OCI-LY3 (cell line): ENCODE results near the gene NAB1.

Experiments used
- H2AFZ ChIP-seq: fragments of 200-600, 300-600 bp; shearing (Covaris generic); 2 replicates; pipeline ENCODE4 v1.6.0; 2014; ENCODE audit warnings: antibody characterized with exemption, low read depth, low read length
- H3K27ac ChIP-seq: fragments of 200-600, 300-600 bp; sonication (generic); 2 replicates; pipeline ENCODE4 v1.5.1; 2014; ENCODE audit warnings: mild to moderate bottlenecking, low read length, moderate library complexity, mixed read lengths
- H3K27me3 ChIP-seq: fragments of 200-600, 300-600 bp; sonication (generic); 2 replicates; pipeline ENCODE4 v1.6.1; 2014; ENCODE audit warnings: low read depth, low read length, mixed read lengths
- H3K36me3 ChIP-seq: fragments of 200-600, 300-600 bp; sonication (generic); replicated peaks from 2 replicates; pipeline ENCODE3; 2014; ENCODE audit warnings: low read depth, low read length, mixed read lengths
- H3K4me1 ChIP-seq: fragments of 300-600, 200-600 bp; sonication (generic); 2 replicates; pipeline ENCODE4 v1.6.1; 2014; ENCODE audit warnings: low read length, mixed read lengths
- H3K4me2 ChIP-seq: fragments of 200-600, 300-600 bp; sonication (generic); 2 replicates; pipeline ENCODE4 v1.6.1; 2014; ENCODE audit warnings: low read length, mixed read lengths
- H3K4me3 ChIP-seq: fragments of 300-600, 200-600 bp; sonication (generic); 2 replicates; pipeline ENCODE4 v1.5.1; 2014; ENCODE audit warnings: antibody characterized with exemption, mild to moderate bottlenecking, low read length, moderate library complexity
- H3K79me2 ChIP-seq: fragments of 300-600, 200-600 bp; shearing (Covaris generic); 2 replicates; pipeline ENCODE4 v1.6.1; 2014; ENCODE audit warnings: mild to moderate bottlenecking, low read length, mixed read lengths
- H3K9ac ChIP-seq: fragments of 300-600, 200-600 bp; shearing (Covaris generic); 2 replicates; pipeline ENCODE4 v1.6.0; 2014; ENCODE audit warnings: mild to moderate bottlenecking, low read length, moderate library complexity
- H3K9me3 ChIP-seq: fragments of 200-600, 300-600 bp; shearing (Covaris generic); 2 replicates; pipeline ENCODE4 v1.6.1; 2014; ENCODE audit warnings: low read length, mixed read lengths; ENCODE audit not compliant: insufficient read depth
- H4K20me1 ChIP-seq: fragments of 200-600, 300-600 bp; sonication (generic); 2 replicates; pipeline ENCODE4 v1.6.1; 2016; ENCODE audit warnings: low read length, mixed read lengths; ENCODE audit not compliant: insufficient read depth
- CTCF ChIP-seq: fragments of 200-600, 300-600 bp; sonication (generic); IDR thresholded peaks from 2 replicates; pipeline ENCODE4 v1.5.1; 2014; ENCODE audit warnings: antibody characterized with exemption, low read length, low read depth
- EZH2phosphoT487 ChIP-seq: fragments of 200-600 bp; shearing (Covaris generic); IDR thresholded peaks from 2 replicates; pipeline ENCODE4 v1.6.1; 2018; ENCODE audit warnings: antibody characterized with exemption, mixed run types, low read depth

NAB1 gene

GRCh38 chr2:190697421-190697820 is 48.5 kb downstream of the NAB1 start:
- no peaks in the 10 kb centered on the region for H4K20me1 ChIP-seq
- H2AFZ ChIP-seq: no peak overlapping the region
- H3K36me3 ChIP-seq: peaks cover 10% of the 10 kb centered on the region
- no peak overlapping the region for H3K27ac ChIP-seq
- no peaks in the 10 kb centered on the region for H3K9me3 ChIP-seq
- no peak overlapping the region for H3K4me2 ChIP-seq
- H3K4me3 ChIP-seq: no peak overlapping the region
- H3K79me2 ChIP-seq: no peaks in the 10 kb centered on the region
- TF ChIP-seq EZH2phosphoT487 (no peak), CTCF (no peak)
- no peak overlapping the region for H3K9ac ChIP-seq
- H3K27me3 ChIP-seq: no peaks in the 10 kb centered on the region
- peaks cover 29% of the 10 kb centered on the region for H3K4me1 ChIP-seq

- Histone ChIP-seq H3K79me2 (no peaks in the 10 kb centered on the region), H3K27ac (no peak overlapping the region), H4K20me1 (no peaks in the 10 kb centered on the region), H3K36me3 (peaks cover 2% of the 10 kb centered on the region), H3K4me2 (no peak overlapping the region), H3K4me3 (no peak overlapping the region), H3K9ac (no peak overlapping the region), H3K9me3 (no peaks in the 10 kb centered on the region), H3K27me3 (0 out of 2 replicates have a peak, but pooled peaks cover 8% of the 10 kb centered on the region), H3K4me1 (peaks cover 26% of the 10 kb centered on the region), H2AFZ (no peak overlapping the region)
- no peak for TF ChIP-seq CTCF
- no peak for TF ChIP-seq EZH2phosphoT487
Observed at GRCh38 chr2:190698895-190699294, 50.0 kb downstream of the NAB1 start.

- peak overlapping the region; percentile 34 for H3K4me3 ChIP-seq
- no peak overlapping the region for H3K9ac ChIP-seq
- TF ChIP-seq EZH2phosphoT487 (no peak), CTCF (no peak)
- peak overlapping the region; percentile 61 for H3K4me2 ChIP-seq
- no peaks in the 10 kb centered on the region for H3K36me3 ChIP-seq
- peaks cover 25% of the 10 kb centered on the region for H3K4me1 ChIP-seq
- H2AFZ ChIP-seq: 0 out of 2 replicates have a peak overlapping the region, but pooled peaks have one; percentile 42
- no peaks in the 10 kb centered on the region for H3K79me2 ChIP-seq
- H3K9me3 ChIP-seq: no peaks in the 10 kb centered on the region
- H3K27me3 ChIP-seq: 0 out of 2 replicates have a peak, but pooled peaks cover 8% of the 10 kb centered on the region
- H4K20me1 ChIP-seq: no peaks in the 10 kb centered on the region
- H3K27ac ChIP-seq: no peak overlapping the region
Observed at GRCh38 chr2:190701586-190701985, 52.7 kb downstream of the NAB1 start.

- H4K20me1 ChIP-seq: no peaks in the 10 kb centered on the region
Observed at GRCh38 chr2:190705280-190705679, 56.4 kb downstream of the NAB1 start.

More at GRCh38 chr2:190705280-190705679, 56.4 kb downstream of the NAB1 start:
- H2AFZ ChIP-seq: no peak overlapping the region
- no peak overlapping the region for H3K4me2 ChIP-seq
- H3K9ac ChIP-seq: no peak overlapping the region
- H3K27ac ChIP-seq: no peak overlapping the region
- H3K79me2 ChIP-seq: no peaks in the 10 kb centered on the region
- H3K36me3 ChIP-seq: no peaks in the 10 kb centered on the region
- H3K4me1 ChIP-seq: peaks cover 30% of the 10 kb centered on the region
- 0 out of 2 replicates have a peak, but pooled peaks cover 8% of the 10 kb centered on the region for H3K27me3 ChIP-seq
- TF ChIP-seq CTCF: no peak
- TF ChIP-seq EZH2phosphoT487: no peak
- H3K4me3 ChIP-seq: no peak overlapping the region
- H3K9me3 ChIP-seq: no peaks in the 10 kb centered on the region
